Measurements from ENCODE around the gene SCPEP1.

GRCh38 chr17:57050306-57050705 lies 72.4 kb downstream of the SCPEP1 start:
- TF ChIP-seq POLR2A (IDR thresholded peaks at IDR 0.05) (no peak), CTCF (IDR thresholded peaks at IDR 0.05) (no peak), EP300 (IDR thresholded peaks at IDR 0.05) (no peak)
